ENCODE measurements around the gene ADGRG1.

GRCh38 chr16:57590654-57591085, 37.8 kb upstream of the ADGRG1 start:
- TF ChIP-seq EZH2 (IDR thresholded peaks at IDR 0.05; ENCODE audit: borderline replicate concordance, low read depth, low read length, severe bottlenecking) (no peak), CTCF (IDR thresholded peaks at IDR 0.05; ENCODE audit: borderline replicate concordance, extremely low read depth, low read length, poor library complexity, severe bottlenecking) (no peak)

Data from DND-41 (cell line).